Left cardiac atrium (tissue), 4 donors: ENCODE data around the gene NCAM2. TPM values are rescaled to one million over a fixed set of nuclear protein-coding genes. Genes with fewer than 3 reads are reported as not detected.
A peak's percentile ranks its signal among the peaks of the same experiment; 100 is the strongest.

Experiments used
- ATAC-seq, 2 donors: fragments of 200-7000 bp; cut with Tn5 transposase; one replicate each; pipeline ENCODE4 v1.9.1; 2020; ENCODE audit warnings: mild to moderate bottlenecking in 2 of 2, moderate library complexity in 2 of 2
- DNase-seq: peaks from one replicate; pipeline ENCODE4 v3.0.0-alpha.2; 2020
- intact Hi-C, 2 donors: fragments of 100-400 bp; cut with DNase I; formaldehyde crosslinking; loops; one replicate each; pipeline versions ENCODE4 v1.14.1 to v1.15.1; 2022 to 2023
- total RNA-seq, 2 donors: library from RNA; stranded (reverse); fragmentation: NEBNext Ultra II Directional; extraction: Animal tissue kit (Norgen Biotek cat#: 25700); gene quantifications; one replicate each; pipeline ENCODE4 v1.2.1, GENCODE V29; 2021
- donor health status: DM: no; HTN: yes; CAD: no.
- donor health status: DM: no; HTN: yes; CAD: no; lungs with severe emphysema.
- donor health status: DM: yes; HTN: yes; CAD: no.
- donor health status: Dilated cardiomyopathy.

Gene NCAM2
- total RNA-seq, 2 donors from 2014 or later: 4.8 to 6.5 TPM

GRCh38 chr21:21199342-21200102, 201.3 kb downstream of the NCAM2 start:
- ATAC-seq (no peak), DNase-seq (no peak)
- intact Hi-C loops: no loop called here

- intact Hi-C loops: no loop called here
- peak; percentile 47 for DNase-seq
Observed at GRCh38 chr21:21200103-21200938, 202.1 kb downstream of the NCAM2 start.

GRCh38 chr21:21200939-21201615, 202.9 kb downstream of the NCAM2 start:
- ATAC-seq: peak in 1 of 2 donors; percentile 82

More at GRCh38 chr21:21200103-21200938, 202.1 kb downstream of the NCAM2 start:
- peak; percentile 92 to 98 for ATAC-seq

GRCh38 chr21:21203822-21204339, 205.7 kb downstream of the NCAM2 start:
- ATAC-seq: no peak
- intact Hi-C loops: no loop called here

More at GRCh38 chr21:21200939-21201615, 202.9 kb downstream of the NCAM2 start:
- intact Hi-C loops: no loop called here
- no peak for DNase-seq

GRCh38 chr21:21204366-21204996, 206.3 kb downstream of the NCAM2 start:
- ATAC-seq (no peak), DNase-seq (no peak)
- intact Hi-C loops: no loop called here

More at GRCh38 chr21:21203822-21204339, 205.7 kb downstream of the NCAM2 start:
- no peak for DNase-seq

GRCh38 chr21:21205604-21206003, 207.4 kb downstream of the NCAM2 start:
- intact Hi-C loops: no loop called here
- DNase-seq (no peak), ATAC-seq (no peak)

- intact Hi-C loops: no loop called here
- no peak for ATAC-seq
- no peak for DNase-seq
Observed at GRCh38 chr21:21210552-21210951, 212.3 kb downstream of the NCAM2 start.

- ATAC-seq (no peak), DNase-seq (no peak)
- intact Hi-C loops: no loop called here
Observed at GRCh38 chr21:21213297-21213696, 215.1 kb downstream of the NCAM2 start.

GRCh38 chr21:21216047-21216446, 217.8 kb downstream of the NCAM2 start:
- DNase-seq: no peak
- intact Hi-C loops: no loop called here
- no peak for ATAC-seq

- ATAC-seq (no peak), DNase-seq (no peak)
- intact Hi-C loops: no loop called here
Observed at GRCh38 chr21:21226472-21226871, 228.3 kb downstream of the NCAM2 start.

GRCh38 chr21:21230672-21231071, 232.5 kb downstream of the NCAM2 start:
- intact Hi-C loops: loop anchor here in 1 of 2 donors (10.0 kb wide), 1 partner anchor 64 kb away; no protein-coding TSS in a partner anchor
- DNase-seq: no peak
- no peak for ATAC-seq

GRCh38 chr21:21231913-21232312, 233.7 kb downstream of the NCAM2 start:
- no peak for DNase-seq
- ATAC-seq: no peak
- intact Hi-C loops: loop anchor here in 1 of 2 donors (10.0 kb wide), 1 partner anchor 63 kb away; no protein-coding TSS in a partner anchor

GRCh38 chr21:21232320-21232719, 234.1 kb downstream of the NCAM2 start:
- no peak for ATAC-seq

GRCh38 chr21:21233051-21233450, 234.8 kb downstream of the NCAM2 start:
- ATAC-seq: no peak
- intact Hi-C loops: loop anchor here in 1 of 2 donors (10.0 kb wide), 1 partner anchor 62 kb away; no protein-coding TSS in a partner anchor
- no peak for DNase-seq

More at GRCh38 chr21:21232320-21232719, 234.1 kb downstream of the NCAM2 start:
- DNase-seq: no peak
- intact Hi-C loops: loop anchor here in 1 of 2 donors (10.0 kb wide), 1 partner anchor 62 kb away; no protein-coding TSS in a partner anchor

GRCh38 chr21:21236996-21237395, 238.8 kb downstream of the NCAM2 start:
- no peak for ATAC-seq
- DNase-seq: no peak
- intact Hi-C loops: loop anchor here in 1 of 2 donors (10.0 kb wide), 1 partner anchor 58 kb away; no protein-coding TSS in a partner anchor

- DNase-seq (no peak), ATAC-seq (no peak)
- intact Hi-C loops: loop anchor here in 1 of 2 donors (10.0 kb wide), 1 partner anchor 56 kb away; no protein-coding TSS in a partner anchor
Observed at GRCh38 chr21:21238629-21239400, 240.6 kb downstream of the NCAM2 start.

GRCh38 chr21:21241391-21241790, 243.2 kb downstream of the NCAM2 start:
- intact Hi-C loops: no loop called here
- ATAC-seq (no peak), DNase-seq (no peak)

GRCh38 chr21:21246007-21246406, 247.8 kb downstream of the NCAM2 start:
- DNase-seq (no peak), ATAC-seq (no peak)
- intact Hi-C loops: no loop called here
